Measurements from ENCODE around the gene KCNK15. TPM values are rescaled to one million over a fixed set of nuclear protein-coding genes. Genes with fewer than 3 reads are reported as not detected.

Gene KCNK15
- total RNA-seq, 3 donors from 2014 or later (not counting 1 experiment from before 2014, with no cell fraction given) = not detected

GRCh38 chr20:44781791-44782190 lies 36.1 kb downstream of the KCNK15 start:
- Mint-ChIP-seq H3K4me3 (no peak overlapping the region), H3K27me3 (ENCODE audit: low read depth in 2 of 2) (peaks cover 14 to 22% of the 10 kb centered on the region in 2 donors), H3K27ac (no peak overlapping the region), H3K9me3 (no peaks in the 10 kb centered on the region), H3K4me1 (no peaks in the 10 kb centered on the region), H3K36me3 (no peaks in the 10 kb centered on the region)
- TF ChIP-seq CTCF (IDR thresholded peaks at IDR 0.05) = no peak
- no peaks in the 10 kb centered on the region for H3K9me3 ChIP-seq (ENCODE audit: control insufficient read depth, insufficient read depth, low read length)
- no peak overlapping the region for H3K4me3 ChIP-seq (ENCODE audit: low read length)
- ATAC-seq = no peak
- H3K27ac ChIP-seq (ENCODE audit: low read length) = no peak overlapping the region
- intact Hi-C loops (cut with micrococcal nuclease) = no loop called here
- no peaks in the 10 kb centered on the region for H3K36me3 ChIP-seq (ENCODE audit: control insufficient read depth, insufficient read depth, low read length)
- no peak for DNase-seq
- no peaks in the 10 kb centered on the region for H3K4me1 ChIP-seq (ENCODE audit: control insufficient read depth, insufficient read depth, low read length)
- WGBS (ENCODE audit: insufficient coverage) = 86% methylated on average over 3 of the region's 3 CpGs
- H3K27me3 ChIP-seq (ENCODE audit: control insufficient read depth, insufficient read depth, low read length) = no peaks in the 10 kb centered on the region

- no peak overlapping the region for H3K4me3 ChIP-seq (ENCODE audit: low read length)
- H3K9me3 Mint-ChIP-seq = no peaks in the 10 kb centered on the region
- WGBS (ENCODE audit: insufficient coverage) = 89% methylated on average over 1 of the region's 1 CpG
- no peaks in the 10 kb centered on the region for H3K27me3 ChIP-seq (ENCODE audit: control insufficient read depth, insufficient read depth, low read length)
- no peak overlapping the region for H3K27ac ChIP-seq (ENCODE audit: low read length)
- H3K4me1 Mint-ChIP-seq = no peaks in the 10 kb centered on the region
- intact Hi-C loops (cut with micrococcal nuclease) = no loop called here
- H3K4me1 ChIP-seq (ENCODE audit: control insufficient read depth, insufficient read depth, low read length) = no peaks in the 10 kb centered on the region
- H3K36me3 Mint-ChIP-seq = no peaks in the 10 kb centered on the region
- H3K27me3 Mint-ChIP-seq (ENCODE audit: low read depth in 2 of 2) = peaks cover 18 to 20% of the 10 kb centered on the region in 2 donors
- ATAC-seq (no peak), DNase-seq (no peak)
- H3K4me3 Mint-ChIP-seq = no peak overlapping the region
- no peak overlapping the region for H3K27ac Mint-ChIP-seq
- TF ChIP-seq CTCF (IDR thresholded peaks at IDR 0.05) = no peak
- H3K36me3 ChIP-seq (ENCODE audit: control insufficient read depth, insufficient read depth, low read length) = no peaks in the 10 kb centered on the region
- H3K9me3 ChIP-seq (ENCODE audit: control insufficient read depth, insufficient read depth, low read length) = no peaks in the 10 kb centered on the region
These were observed 39.0 kb downstream of the KCNK15 start for GRCh38 chr20:44784688-44785087.

DNA sequence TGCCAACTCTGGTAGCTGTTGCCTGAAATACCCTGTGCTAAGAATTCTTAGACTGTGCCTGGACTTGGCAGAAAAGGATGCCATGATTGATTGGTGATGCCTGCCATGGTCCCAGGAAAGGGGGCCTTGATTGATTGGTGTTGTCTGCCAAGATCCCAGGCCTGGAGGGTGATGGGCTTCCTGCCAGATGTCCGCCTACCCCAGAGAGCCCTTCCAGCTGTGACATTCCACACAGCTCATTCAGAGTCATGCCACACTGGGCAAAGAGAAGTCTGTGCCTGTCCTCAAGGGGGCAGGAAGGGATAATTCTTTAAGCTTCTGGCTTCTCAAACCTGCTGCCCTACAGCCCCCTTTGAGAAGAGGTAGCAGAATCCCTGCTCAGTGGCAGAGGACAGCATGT lies 40.1 kb downstream of the KCNK15 start:
- no peak overlapping the region for H3K27ac Mint-ChIP-seq
- Histone ChIP-seq H3K4me1 (ENCODE audit: control insufficient read depth, insufficient read depth, low read length) (no peaks in the 10 kb centered on the region), H3K27ac (ENCODE audit: low read length) (no peak overlapping the region), H3K4me3 (ENCODE audit: low read length) (no peak overlapping the region), H3K27me3 (ENCODE audit: control insufficient read depth, insufficient read depth, low read length) (no peaks in the 10 kb centered on the region), H3K9me3 (ENCODE audit: control insufficient read depth, insufficient read depth, low read length) (no peaks in the 10 kb centered on the region), H3K36me3 (ENCODE audit: control insufficient read depth, insufficient read depth, low read length) (no peaks in the 10 kb centered on the region)
- intact Hi-C loops (cut with micrococcal nuclease) = no loop called here
- 79% methylated on average over 1 of the region's 1 CpG for WGBS (ENCODE audit: insufficient coverage)
- no peaks in the 10 kb centered on the region for H3K9me3 Mint-ChIP-seq
- TF ChIP-seq CTCF (IDR thresholded peaks at IDR 0.05) = no peak
- no peak overlapping the region for H3K4me3 Mint-ChIP-seq
- no peak for DNase-seq
- H3K36me3 Mint-ChIP-seq = no peaks in the 10 kb centered on the region
- ATAC-seq = no peak
- peaks cover 16 to 18% of the 10 kb centered on the region in 2 donors for H3K27me3 Mint-ChIP-seq (ENCODE audit: low read depth in 2 of 2)
- no peaks in the 10 kb centered on the region for H3K4me1 Mint-ChIP-seq

GRCh38 chr20:44787299-44787698 lies 41.6 kb downstream of the KCNK15 start:
- Histone ChIP-seq H3K4me1 (ENCODE audit: control insufficient read depth, insufficient read depth, low read length) (no peaks in the 10 kb centered on the region), H3K9me3 (ENCODE audit: control insufficient read depth, insufficient read depth, low read length) (no peaks in the 10 kb centered on the region), H3K36me3 (ENCODE audit: control insufficient read depth, insufficient read depth, low read length) (no peaks in the 10 kb centered on the region), H3K27me3 (ENCODE audit: control insufficient read depth, insufficient read depth, low read length) (no peaks in the 10 kb centered on the region), H3K27ac (ENCODE audit: low read length) (no peak overlapping the region), H3K4me3 (ENCODE audit: low read length) (no peak overlapping the region)
- intact Hi-C loops (cut with micrococcal nuclease) = no loop called here
- Mint-ChIP-seq H3K27ac (no peak overlapping the region), H3K27me3 (ENCODE audit: low read depth in 2 of 2) (peaks cover 13 to 18% of the 10 kb centered on the region in 2 donors), H3K36me3 (no peaks in the 10 kb centered on the region), H3K4me1 (no peaks in the 10 kb centered on the region), H3K9me3 (no peaks in the 10 kb centered on the region), H3K4me3 (no peak overlapping the region)
- 88% methylated on average over 4 of the region's 7 CpGs for WGBS (ENCODE audit: insufficient coverage)
- TF ChIP-seq CTCF (IDR thresholded peaks at IDR 0.05) = no peak
- ATAC-seq (no peak), DNase-seq (no peak)

Measured in natural killer cell (primary cell).